SHP77 treated with DMSO at 0.1 percent for 48 hours (cell line): ENCODE measurements around the gene PAX7.

ENCODE experiments used
- DNase-seq: peaks from one replicate; lab custom pipeline; 2025; lab: John Stamatoyannopoulos, UW

Gene PAX7

DNA sequence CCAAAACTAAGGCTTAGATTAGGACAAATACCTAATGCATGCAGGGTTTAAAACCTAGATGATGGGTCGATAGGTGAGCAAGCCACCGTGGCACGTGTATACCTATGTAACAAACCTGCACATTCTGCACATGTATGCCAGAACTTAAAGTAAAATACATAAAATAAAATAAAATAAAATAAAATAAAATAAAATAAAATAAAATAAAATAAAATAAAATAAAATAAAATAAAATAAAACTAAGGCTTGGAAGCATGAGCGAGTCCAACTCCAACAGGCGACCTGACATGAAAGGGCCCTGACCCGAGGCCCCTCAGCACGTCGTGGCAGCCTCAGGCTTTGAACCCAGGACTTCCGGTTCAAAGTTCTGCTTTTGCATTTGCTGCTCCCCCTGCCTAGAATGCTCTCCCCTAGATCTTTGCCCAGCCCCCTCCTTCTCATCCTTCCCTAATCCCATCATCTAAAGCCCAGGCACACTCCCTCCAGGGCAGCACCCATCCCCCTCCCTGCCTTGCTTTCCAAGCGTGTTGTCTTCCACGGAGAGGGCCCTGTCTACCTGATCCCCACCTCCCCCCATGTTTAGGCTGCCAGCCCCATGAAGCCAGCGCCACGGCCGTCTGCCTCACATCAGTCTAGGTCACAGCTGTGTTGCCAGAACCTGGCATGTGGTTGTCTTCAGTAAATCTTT lies 164.5 kb downstream of the PAX7 start:
- no peak for DNase-seq

DNA sequence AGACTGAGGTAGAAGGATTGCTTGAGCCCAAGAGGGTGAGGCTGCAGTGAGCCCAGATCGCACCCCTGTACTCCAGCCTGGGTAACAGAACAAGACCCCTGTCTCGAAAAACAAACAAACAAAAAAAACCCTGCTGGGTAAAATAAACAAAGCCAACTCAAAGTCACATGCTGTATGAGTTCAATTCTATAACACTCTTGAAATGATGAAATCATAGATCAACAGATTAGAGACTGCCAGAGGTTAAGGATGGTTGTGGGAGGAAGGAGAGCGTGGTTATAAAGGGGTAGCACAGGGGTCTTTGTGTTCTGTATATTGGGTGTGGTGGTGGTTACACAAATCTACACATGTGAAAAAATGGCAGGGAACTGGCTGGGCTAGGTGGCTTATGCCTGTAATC lies 166.3 kb downstream of the PAX7 start:
- DNase-seq, result no peak
